T-helper 1 cell treated with Interleukin-12 subunit alpha and Interleukin-12 subunit beta and Interleukin-4 antibody, amounts not matched to agents 30 μg/mL and 1 μg/mL, for 36 hours (primary cell): Measurements from ENCODE around the gene SERPINA7.

Source experiments
- H3K27ac Mint-ChIP-seq: one replicate; pipeline ENCODE4 v1.8.0; 2021; ENCODE audit warnings: mild to moderate bottlenecking, mixed read lengths
- H3K27me3 Mint-ChIP-seq: one replicate; pipeline ENCODE4 v1.8.0; 2021; ENCODE audit warnings: low read depth, mixed read lengths
- H3K36me3 Mint-ChIP-seq: one replicate; pipeline ENCODE4 v1.8.0; 2021; ENCODE audit warnings: low read depth, mixed read lengths
- H3K4me1 Mint-ChIP-seq: one replicate; pipeline ENCODE4 v1.8.0; 2021; ENCODE audit warnings: low read depth, mixed read lengths
- H3K4me3 Mint-ChIP-seq: one replicate; pipeline ENCODE4 v1.8.0; 2021; ENCODE audit warnings: mild to moderate bottlenecking, moderate library complexity, mixed read lengths
- H3K9me3 Mint-ChIP-seq: one replicate; pipeline ENCODE4 v1.8.0; 2021; ENCODE audit warnings: mixed read lengths

Gene SERPINA7, protein sequence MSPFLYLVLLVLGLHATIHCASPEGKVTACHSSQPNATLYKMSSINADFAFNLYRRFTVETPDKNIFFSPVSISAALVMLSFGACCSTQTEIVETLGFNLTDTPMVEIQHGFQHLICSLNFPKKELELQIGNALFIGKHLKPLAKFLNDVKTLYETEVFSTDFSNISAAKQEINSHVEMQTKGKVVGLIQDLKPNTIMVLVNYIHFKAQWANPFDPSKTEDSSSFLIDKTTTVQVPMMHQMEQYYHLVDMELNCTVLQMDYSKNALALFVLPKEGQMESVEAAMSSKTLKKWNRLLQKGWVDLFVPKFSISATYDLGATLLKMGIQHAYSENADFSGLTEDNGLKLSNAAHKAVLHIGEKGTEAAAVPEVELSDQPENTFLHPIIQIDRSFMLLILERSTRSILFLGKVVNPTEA

DNA sequence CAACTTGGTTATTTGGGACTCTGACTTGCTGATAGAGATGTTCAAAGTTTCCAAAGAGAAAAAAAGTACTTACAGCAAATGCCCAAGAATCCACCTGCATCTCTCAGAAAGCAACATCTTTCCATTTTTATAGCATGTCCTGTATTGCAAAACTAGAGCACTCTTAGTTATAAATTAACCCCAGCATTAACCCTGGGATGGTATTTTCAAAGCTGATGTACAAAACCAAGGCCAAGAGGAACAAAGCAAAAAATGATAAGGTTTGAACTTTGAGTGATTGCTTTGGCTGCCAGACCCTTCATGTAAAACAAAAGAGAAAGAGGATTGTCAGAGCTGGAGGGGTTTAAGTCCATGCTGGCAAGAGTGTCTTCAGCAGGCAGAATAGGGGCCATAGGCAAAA lies at the start of gene SERPINA7:
TSS of gene SERPINA7 (minus strand) at position 103 of the 400 bp plus-strand sequence. CDS start 1,669 bp downstream, outside the sequence.
- H3K36me3 Mint-ChIP-seq = no peaks in the 10 kb centered on the region
- H3K9me3 Mint-ChIP-seq = no peaks in the 10 kb centered on the region
- H3K27ac Mint-ChIP-seq = no peak within 1 kb of the TSS
- H3K4me1 Mint-ChIP-seq = no peaks in the 10 kb centered on the region
- no peak within 1 kb of the TSS for H3K4me3 Mint-ChIP-seq
- H3K27me3 Mint-ChIP-seq = no peaks in the 10 kb centered on the region

DNA sequence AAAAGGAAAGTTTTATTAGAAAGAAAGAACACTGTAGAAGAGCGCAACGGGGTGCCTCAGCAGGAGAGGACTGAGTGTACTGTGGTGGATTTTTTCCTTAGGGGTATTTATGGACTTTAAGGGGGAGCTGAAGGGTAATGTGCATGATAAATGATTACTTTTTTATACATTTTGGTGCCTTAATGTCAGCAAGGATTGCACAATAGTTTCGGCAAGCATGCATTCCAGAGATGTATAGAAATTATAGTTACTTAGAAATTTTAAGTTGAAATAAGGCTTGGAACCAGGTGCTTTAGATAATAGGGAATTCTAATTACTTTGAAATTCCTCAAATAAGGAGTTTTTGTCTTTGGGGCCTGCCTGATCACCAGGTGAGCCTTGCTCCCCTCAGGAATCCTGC lies 30.5 kb upstream of the SERPINA7 start:
- H3K27me3 Mint-ChIP-seq = no peaks in the 10 kb centered on the region
- H3K9me3 Mint-ChIP-seq = peaks cover 4% of the 10 kb centered on the region
- H3K4me1 Mint-ChIP-seq = no peaks in the 10 kb centered on the region
- no peaks in the 10 kb centered on the region for H3K36me3 Mint-ChIP-seq
- H3K4me3 Mint-ChIP-seq = no peak overlapping the region
- no peak overlapping the region for H3K27ac Mint-ChIP-seq

DNA sequence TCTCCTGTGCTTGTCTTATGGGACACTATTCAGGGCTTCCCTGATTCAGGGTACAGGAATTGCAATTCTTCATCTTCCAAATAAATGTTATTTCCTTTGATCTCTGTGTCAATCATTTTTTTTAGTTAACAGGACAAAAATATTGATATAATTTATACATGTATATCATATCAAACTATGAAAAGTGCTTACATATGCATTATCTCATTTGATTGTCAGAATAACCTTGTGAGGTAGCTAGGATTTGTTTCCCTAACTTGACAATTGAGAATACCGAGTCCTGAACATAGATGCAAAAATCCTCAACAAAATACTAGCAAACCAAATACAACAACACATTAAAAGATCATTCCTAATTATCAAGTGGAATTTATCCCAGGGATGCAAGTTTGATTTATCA lies 11.5 kb upstream of the SERPINA7 start:
- H3K4me3 Mint-ChIP-seq = no peak overlapping the region
- no peak overlapping the region for H3K27ac Mint-ChIP-seq
- H3K4me1 Mint-ChIP-seq = no peaks in the 10 kb centered on the region
- no peaks in the 10 kb centered on the region for H3K27me3 Mint-ChIP-seq
- H3K36me3 Mint-ChIP-seq = no peaks in the 10 kb centered on the region
- H3K9me3 Mint-ChIP-seq = no peaks in the 10 kb centered on the region

DNA sequence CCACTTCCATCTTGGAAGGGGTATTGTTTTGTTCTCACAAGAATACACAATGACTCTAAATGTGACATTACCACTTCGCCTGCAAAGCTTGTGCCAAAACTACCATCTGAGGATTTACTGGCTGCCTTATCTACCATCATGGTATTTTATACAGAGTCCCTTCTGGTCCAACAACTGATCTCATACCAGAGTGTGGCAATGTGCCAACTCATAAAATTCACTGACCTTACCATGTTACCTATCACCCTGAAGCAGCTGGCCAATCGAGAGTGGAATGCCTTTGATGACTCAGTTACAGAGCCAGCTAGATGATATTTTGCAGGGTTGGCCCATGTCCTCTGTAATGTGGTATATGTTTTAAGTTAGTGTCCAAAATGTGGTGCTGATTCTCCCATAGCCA lies 3.8 kb upstream of the SERPINA7 start:
- H3K9me3 Mint-ChIP-seq = no peaks in the 10 kb centered on the region
- no peak overlapping the region for H3K4me3 Mint-ChIP-seq
- H3K27ac Mint-ChIP-seq = no peak overlapping the region
- H3K4me1 Mint-ChIP-seq = no peaks in the 10 kb centered on the region
- H3K36me3 Mint-ChIP-seq = no peaks in the 10 kb centered on the region
- H3K27me3 Mint-ChIP-seq = no peaks in the 10 kb centered on the region

DNA sequence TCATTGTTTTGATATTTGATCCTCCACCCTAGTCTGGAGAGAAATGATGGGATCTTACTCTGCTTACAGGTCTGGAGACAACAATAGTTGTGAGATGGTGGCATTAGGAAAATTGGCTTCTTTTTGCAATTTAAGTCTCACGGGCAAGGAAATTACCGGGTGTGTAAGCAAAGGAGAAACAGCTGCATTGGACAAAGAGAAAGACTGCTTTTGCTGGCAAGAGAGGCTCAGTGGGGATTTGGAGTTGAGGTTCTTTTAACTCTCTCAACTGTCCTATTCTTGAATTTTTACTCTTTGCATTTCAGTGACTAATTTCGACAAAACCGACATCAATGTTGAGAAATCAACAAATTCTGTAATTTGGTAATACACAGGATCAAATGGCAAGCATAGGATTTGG lies 2.3 kb upstream of the SERPINA7 start:
- no peaks in the 10 kb centered on the region for H3K36me3 Mint-ChIP-seq
- H3K4me3 Mint-ChIP-seq = no peak overlapping the region
- H3K9me3 Mint-ChIP-seq = no peaks in the 10 kb centered on the region
- H3K27me3 Mint-ChIP-seq = no peaks in the 10 kb centered on the region
- no peak overlapping the region for H3K27ac Mint-ChIP-seq
- H3K4me1 Mint-ChIP-seq = no peaks in the 10 kb centered on the region

DNA sequence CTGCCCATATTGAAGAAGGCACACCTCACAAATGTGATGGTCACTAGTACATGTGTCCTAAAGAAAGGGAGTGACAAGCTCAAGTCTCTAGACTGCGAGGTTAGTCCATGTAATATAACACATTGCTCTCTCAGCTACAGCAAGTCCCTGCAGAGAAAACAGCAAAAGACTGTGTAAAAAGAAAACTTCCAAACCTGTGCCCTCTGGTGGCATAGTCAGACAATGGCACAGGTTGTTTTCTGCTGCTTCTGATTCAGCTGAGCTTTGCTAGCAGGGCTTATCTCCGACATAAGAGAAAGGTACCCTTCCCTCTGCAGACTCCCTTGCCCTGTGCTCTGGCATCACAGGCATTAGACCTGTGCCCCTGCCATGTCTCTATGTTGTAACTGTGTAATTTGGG lies 1.4 kb upstream of the SERPINA7 start:
- no peaks in the 10 kb centered on the region for H3K9me3 Mint-ChIP-seq
- no peak overlapping the region for H3K27ac Mint-ChIP-seq
- no peaks in the 10 kb centered on the region for H3K36me3 Mint-ChIP-seq
- no peak overlapping the region for H3K4me3 Mint-ChIP-seq
- no peaks in the 10 kb centered on the region for H3K27me3 Mint-ChIP-seq
- no peaks in the 10 kb centered on the region for H3K4me1 Mint-ChIP-seq

DNA sequence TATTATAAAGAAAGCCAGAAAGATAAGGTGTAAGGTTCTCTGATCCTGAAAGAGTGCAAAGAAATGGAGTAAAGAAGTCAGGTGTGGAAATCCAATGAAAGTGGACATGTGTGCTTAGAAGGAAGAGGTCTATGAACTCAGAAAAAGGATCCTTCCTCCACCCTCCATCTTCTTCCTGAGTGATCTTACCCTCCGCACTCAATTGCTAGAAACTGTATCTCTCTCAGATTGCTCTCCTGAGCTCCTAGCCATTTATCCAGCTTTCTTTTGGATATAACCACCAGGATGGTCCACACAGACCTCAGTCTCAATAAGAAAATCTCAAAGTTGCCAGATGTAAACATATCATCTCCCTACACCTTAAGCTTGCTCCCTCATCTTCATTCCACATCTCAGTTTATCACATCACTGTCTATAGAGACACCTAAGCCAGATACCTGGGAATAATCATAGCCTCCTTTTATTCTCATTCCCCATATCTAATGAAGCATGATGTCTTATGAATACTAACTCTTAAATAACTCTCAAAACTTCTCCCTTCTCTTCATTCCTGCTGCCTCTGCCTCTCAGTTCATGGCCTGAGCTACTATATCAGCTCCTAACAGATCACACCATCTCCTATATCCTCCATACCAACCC lies 573 bp downstream of the SERPINA7 start:
- H3K9me3 Mint-ChIP-seq = no peaks in the 10 kb centered on the region
- no peaks in the 10 kb centered on the region for H3K4me1 Mint-ChIP-seq
- no peaks in the 10 kb centered on the region for H3K36me3 Mint-ChIP-seq
- H3K27ac Mint-ChIP-seq = no peak overlapping the region
- no peak overlapping the region for H3K4me3 Mint-ChIP-seq
- no peaks in the 10 kb centered on the region for H3K27me3 Mint-ChIP-seq

DNA sequence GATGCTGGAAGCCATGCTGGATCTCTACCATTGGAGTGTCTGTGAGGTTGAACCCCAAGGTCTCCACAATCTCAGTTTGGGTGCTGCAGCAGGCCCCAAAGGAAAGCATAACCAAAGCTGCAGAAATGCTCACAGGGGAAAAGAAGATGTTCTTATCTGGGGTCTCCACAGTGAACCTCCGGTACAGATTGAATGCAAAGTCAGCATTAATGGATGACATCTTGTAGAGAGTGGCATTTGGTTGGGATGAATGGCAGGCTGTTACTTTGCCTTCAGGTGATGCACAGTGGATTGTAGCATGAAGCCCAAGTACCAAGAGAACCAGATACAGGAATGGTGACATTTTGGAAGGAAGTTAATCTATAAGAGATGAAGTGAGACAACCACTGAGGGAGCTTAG lies 1.8 kb downstream of the SERPINA7 start:
- H3K27me3 Mint-ChIP-seq = no peaks in the 10 kb centered on the region
- no peaks in the 10 kb centered on the region for H3K9me3 Mint-ChIP-seq
- H3K4me3 Mint-ChIP-seq = no peak overlapping the region
- no peaks in the 10 kb centered on the region for H3K36me3 Mint-ChIP-seq
- H3K4me1 Mint-ChIP-seq = no peaks in the 10 kb centered on the region
- H3K27ac Mint-ChIP-seq = no peak overlapping the region

DNA sequence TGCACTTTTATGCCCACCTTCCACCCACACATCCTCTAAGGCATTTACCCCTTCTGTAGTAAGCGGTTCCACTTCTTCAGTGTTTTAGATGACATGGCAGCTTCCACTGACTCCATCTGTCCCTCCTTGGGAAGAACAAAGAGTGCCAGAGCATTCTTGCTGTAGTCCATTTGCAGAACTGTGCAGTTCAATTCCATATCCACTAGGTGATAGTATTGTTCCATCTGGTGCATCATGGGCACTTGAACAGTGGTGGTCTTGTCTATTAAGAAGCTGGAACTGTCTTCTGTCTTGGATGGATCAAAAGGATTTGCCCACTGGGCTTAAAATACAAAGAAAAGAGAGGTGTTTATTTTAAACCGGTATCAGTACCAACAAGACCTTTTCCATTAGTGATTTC lies 3.5 kb downstream of the SERPINA7 start:
- Mint-ChIP-seq H3K27ac (no peak overlapping the region), H3K27me3 (no peaks in the 10 kb centered on the region), H3K36me3 (no peaks in the 10 kb centered on the region), H3K4me1 (no peaks in the 10 kb centered on the region), H3K4me3 (no peak overlapping the region), H3K9me3 (no peaks in the 10 kb centered on the region)

DNA sequence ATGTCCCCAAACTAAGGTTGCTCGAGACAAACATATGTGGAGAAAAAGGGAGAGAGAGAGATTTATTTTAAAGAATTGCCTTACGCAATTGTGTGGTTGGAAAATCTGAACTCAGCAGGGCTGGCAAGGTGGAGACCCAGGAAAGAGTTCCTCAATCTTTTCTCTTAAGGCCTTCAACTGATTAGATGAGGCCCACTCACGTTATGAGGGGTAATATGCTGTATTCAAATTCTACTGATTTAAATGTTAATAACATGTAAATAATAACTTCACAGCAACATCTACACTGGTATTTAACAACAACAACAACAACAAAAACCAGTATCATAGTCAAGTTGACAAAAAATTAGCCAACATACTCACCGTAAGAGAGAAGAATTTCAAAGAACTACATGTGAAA lies 14.6 kb downstream of the SERPINA7 start:
- H3K27me3 Mint-ChIP-seq = no peaks in the 10 kb centered on the region
- H3K9me3 Mint-ChIP-seq = no peaks in the 10 kb centered on the region
- H3K36me3 Mint-ChIP-seq = no peaks in the 10 kb centered on the region
- H3K4me3 Mint-ChIP-seq = no peak overlapping the region
- H3K4me1 Mint-ChIP-seq = no peaks in the 10 kb centered on the region
- no peak overlapping the region for H3K27ac Mint-ChIP-seq

DNA sequence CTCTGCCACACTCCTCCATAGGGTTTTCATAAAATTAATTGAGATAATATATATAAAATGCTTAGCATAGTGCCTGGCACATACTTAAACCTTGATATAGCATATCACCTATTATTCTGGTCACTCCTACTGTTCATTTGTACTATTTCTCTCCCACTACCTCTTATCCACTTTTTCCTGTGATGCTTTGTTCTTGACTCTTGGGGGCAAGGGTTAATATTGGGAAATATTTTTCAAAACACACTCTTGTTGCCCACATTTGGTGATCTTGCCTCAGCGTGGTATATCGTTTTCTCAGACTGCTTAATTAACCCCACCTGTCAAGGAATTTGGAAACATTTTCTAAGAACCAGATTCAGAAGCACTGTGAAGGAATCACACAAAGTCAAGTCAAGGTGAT lies 16.3 kb downstream of the SERPINA7 start:
- no peak overlapping the region for H3K4me3 Mint-ChIP-seq
- H3K27me3 Mint-ChIP-seq = no peaks in the 10 kb centered on the region
- no peak overlapping the region for H3K27ac Mint-ChIP-seq
- H3K36me3 Mint-ChIP-seq = no peaks in the 10 kb centered on the region
- H3K9me3 Mint-ChIP-seq = no peaks in the 10 kb centered on the region
- no peaks in the 10 kb centered on the region for H3K4me1 Mint-ChIP-seq

DNA sequence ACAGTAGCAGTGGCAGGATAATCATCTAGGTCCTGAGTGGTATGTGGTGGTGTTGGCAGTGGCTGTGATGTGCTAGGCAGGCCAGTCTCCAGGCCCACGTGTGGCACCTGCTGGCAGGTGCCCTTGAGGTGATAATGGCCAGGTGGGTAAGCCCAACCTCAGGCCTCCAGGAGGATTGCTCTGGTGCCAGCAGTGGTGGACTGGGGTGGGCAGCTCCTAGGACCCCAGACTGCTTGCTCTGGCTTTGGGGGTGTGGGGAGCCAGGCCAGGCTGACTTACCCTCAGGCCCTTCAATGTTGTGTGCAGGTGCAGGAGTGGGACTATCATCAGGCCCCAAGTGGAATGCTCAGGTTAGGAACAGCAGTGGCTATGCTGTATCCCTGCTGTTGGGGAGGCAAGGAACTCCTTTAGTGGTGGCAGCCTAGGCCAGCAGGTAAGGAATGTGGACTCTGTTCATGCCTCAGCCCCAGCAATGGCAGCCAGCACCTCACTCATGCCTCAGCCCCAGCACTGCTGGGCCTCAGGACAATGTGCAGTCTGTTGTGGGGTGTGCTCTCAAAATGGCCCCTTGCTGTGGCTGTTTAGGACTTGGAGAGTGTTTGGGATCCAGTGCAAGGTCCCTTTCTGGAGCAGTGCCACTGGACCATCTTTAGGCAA lies 24.3 kb downstream of the SERPINA7 start:
- Mint-ChIP-seq H3K9me3 (peaks cover 5% of the 10 kb centered on the region), H3K27ac (no peak overlapping the region), H3K4me1 (no peaks in the 10 kb centered on the region), H3K4me3 (no peak overlapping the region), H3K27me3 (no peaks in the 10 kb centered on the region), H3K36me3 (no peaks in the 10 kb centered on the region)

DNA sequence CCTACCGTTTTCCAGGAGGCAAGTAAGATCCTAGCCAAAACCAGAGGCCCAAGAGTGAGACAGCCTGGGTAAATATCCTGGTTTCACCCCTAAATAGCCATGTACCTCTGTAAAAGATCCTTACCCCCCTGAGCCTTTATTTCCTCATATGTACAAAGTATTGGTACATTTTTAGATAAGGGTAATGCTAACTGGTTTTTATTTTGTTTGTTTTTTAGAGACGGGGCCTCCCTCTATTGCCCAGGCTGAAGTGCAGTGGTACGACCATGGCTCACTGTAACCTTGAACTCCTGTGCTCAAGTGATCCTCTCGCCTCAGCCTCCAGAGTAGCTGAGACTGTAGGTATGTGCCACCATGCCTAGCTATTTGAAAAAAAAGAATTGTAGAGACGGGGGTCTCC lies 29.4 kb downstream of the SERPINA7 start:
- Mint-ChIP-seq H3K4me1 (no peaks in the 10 kb centered on the region), H3K4me3 (no peak overlapping the region), H3K36me3 (no peaks in the 10 kb centered on the region), H3K9me3 (peaks cover 10% of the 10 kb centered on the region), H3K27me3 (no peaks in the 10 kb centered on the region), H3K27ac (no peak overlapping the region)

DNA sequence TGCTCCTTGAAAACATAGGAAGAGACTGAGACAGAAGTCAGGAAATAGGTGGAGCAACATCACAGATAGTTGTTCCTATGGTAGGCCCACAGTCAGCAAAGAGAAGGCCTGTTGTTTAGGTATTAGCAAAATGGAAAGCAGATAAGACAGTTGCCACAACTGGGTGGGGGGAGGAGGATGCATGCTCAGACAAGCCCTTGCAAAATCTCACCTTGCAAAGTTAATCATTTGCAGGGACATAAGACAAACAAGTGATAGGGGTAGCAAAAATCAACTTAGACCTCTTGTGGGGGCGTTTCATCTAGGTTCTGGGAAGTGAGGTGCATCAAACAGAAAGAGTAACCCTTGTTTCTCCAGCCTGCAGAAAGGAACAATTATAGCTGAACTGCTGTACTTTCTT lies 30.7 kb downstream of the SERPINA7 start:
- Mint-ChIP-seq H3K9me3 (peaks cover 10% of the 10 kb centered on the region), H3K4me3 (no peak overlapping the region), H3K36me3 (no peaks in the 10 kb centered on the region), H3K27ac (no peak overlapping the region), H3K27me3 (no peaks in the 10 kb centered on the region), H3K4me1 (no peaks in the 10 kb centered on the region)

DNA sequence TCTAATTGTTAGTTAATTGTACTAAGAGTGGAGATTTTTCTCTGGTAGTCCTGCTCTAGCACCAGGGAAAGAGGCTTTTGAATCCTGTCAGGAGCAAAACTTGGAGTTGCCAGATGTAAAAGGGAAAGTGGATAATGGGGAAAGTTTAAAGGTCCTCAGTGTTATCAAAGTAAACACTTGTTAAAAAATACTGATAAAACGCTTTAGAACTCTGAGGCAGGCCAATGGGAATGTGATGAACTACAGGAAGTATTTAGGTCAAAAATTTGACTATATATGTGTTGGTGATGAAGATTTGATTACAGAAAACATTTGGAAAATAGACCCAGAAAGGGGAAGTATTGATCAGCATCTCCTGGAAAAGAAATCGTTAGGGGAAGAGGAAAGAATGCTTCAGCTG lies 32.8 kb downstream of the SERPINA7 start:
- H3K4me3 Mint-ChIP-seq = no peak overlapping the region
- no peaks in the 10 kb centered on the region for H3K27me3 Mint-ChIP-seq
- H3K36me3 Mint-ChIP-seq = no peaks in the 10 kb centered on the region
- H3K9me3 Mint-ChIP-seq = peaks cover 5% of the 10 kb centered on the region
- H3K27ac Mint-ChIP-seq = no peak overlapping the region
- no peaks in the 10 kb centered on the region for H3K4me1 Mint-ChIP-seq
